GM18858 (cell line): ENCODE results near the gene PPAN.

Experiments
- ATAC-seq: cut with Tn5 transposase; IDR thresholded peaks from one replicate; pipeline ENCODE4 v1.9.1; 2021; ENCODE audit not compliant: unreplicated experiment

The PPAN gene

DNA sequence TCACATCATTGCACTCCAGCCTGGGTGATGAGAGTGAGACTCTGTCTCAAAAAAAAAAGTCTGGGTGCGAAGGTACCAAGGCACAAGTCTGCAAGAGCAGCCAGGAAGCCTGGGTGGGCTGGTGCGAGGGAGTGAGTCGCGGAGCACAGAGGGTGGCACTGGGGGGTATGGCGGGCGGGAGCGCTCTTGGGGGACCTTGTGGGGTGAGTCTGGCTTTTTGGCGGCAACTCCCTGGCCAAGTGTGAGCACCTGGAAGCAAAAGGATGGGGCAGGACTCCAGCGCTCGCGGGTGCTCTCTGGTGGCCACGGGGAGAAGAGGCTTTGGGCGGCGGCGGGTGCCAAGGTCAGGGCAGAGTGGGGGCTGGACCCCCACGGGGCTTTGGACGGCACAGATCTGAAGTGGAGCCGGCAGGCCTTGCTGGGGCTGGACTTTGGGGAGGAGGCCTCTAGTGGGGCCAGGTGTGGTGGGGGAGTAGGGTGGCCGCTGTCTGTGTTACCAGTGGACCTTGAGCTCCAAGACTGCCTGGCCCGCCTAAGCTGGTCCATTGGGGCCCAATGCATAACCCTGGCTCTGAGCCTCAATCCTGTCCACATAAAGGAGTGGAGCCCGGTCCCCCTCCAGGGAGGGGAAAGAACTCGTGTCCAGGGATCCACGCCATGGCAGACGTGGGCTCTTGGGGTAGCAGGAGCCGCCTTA is 6.9 kb downstream of the PPAN start:
- ATAC-seq: no peak

DNA sequence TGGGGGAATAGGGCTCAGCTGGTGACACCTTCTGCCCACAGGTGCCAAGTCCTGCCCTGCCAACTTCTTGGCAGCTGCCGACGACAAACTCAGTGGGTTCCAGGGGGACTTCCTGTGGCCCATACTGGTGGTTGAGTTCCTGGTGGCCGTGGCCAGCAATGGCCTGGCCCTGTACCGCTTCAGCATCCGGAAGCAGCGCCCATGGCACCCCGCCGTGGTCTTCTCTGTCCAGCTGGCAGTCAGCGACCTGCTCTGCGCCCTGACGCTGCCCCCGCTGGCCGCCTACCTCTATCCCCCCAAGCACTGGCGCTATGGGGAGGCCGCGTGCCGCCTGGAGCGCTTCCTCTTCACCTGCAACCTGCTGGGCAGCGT is 7.4 kb downstream of the PPAN start:
- no peak for ATAC-seq

GRCh38 chr19:10113964-10114650 is 7.9 kb downstream of the PPAN start:
- no peak for ATAC-seq

GRCh38 chr19:10114651-10115391 is 8.7 kb downstream of the PPAN start:
- ATAC-seq: no peak

DNA sequence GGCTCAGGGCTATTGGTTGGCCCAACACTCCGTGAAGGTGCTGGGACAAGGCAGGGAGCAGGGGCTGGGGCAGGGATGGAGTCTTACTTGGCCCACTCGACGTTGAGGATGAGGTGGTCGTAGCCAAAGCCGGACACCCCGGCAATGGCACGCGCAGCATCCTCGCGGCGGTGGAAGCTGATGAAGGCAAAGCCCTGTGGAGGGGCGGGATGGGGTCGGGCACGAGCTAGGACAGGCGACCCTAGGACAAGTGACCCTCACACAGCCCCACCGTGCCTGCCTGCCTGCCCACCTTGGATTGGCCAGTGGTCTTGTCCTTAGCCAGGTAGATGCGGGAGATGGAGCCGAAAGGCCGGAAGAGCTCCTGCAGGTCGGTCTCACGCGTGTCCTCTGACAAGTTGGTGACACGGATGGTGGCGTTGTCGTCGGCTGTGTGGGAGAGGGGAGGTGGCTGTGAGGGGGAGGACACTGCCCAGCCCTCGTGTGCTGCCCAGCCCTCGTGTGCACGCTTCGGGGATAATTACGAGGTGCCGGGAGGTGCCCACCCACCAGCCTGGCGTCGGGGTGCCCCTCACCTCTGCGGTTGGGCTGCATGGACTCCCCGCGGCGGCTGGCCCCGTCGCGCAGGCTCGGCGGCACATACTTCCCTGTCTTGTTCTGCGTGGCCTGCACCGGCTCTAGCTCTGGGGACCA is 9.4 kb downstream of the PPAN start:
- ATAC-seq: no peak

GRCh38 chr19:10116085-10116865 is 10.1 kb downstream of the PPAN start:
- ATAC-seq: no peak

GRCh38 chr19:10116866-10117616 is 10.9 kb downstream of the PPAN start:
- no peak for ATAC-seq

DNA sequence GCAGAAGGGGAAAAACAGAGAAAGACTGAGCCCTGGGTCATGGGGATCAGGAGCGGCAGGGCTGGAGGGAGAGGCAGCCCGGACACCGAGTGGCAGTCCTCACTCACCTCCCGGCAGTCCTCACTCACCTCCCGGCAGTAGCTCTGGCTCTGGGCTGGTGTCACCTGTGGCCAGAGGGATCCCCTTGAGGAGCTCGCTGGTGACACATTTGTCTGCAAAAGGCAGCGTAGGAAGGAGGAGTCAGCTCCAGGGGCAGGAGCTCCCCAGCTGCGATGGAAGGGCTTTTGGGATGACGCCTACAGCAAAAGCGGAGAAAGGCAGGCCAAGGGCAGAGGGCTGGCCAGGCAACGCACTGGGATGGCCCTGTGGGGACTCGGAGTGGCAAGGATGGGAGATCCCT is 12.8 kb downstream of the PPAN start:
- ATAC-seq: no peak

- ATAC-seq: no peak
These were observed 14.5 kb downstream of the PPAN start for GRCh38 chr19:10120538-10121189.

DNA sequence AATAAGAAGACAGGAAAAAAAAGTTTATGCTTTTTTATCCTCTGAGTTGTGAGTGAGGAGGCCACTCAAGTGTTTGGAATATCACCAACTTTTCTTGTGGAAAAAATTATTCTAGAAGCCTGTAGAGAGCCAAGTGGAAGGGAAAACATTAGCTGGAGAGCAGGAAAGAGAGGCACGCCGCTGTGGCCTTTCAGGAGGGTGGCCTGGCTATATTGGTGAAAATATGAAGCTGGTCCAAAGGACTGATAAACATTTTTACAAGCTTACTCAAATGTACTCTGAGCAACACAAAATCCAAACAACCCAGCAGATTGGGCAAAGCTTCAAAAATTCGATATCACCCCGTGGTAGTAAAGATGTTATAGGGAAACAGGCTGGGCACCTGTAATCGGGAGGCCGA is 15.9 kb downstream of the PPAN start:
- no peak for ATAC-seq

GRCh38 chr19:10124429-10124828 is 18.3 kb downstream of the PPAN start:
- no peak for ATAC-seq

GRCh38 chr19:10126213-10126639 is 20.1 kb downstream of the PPAN start:
- no peak for ATAC-seq

DNA sequence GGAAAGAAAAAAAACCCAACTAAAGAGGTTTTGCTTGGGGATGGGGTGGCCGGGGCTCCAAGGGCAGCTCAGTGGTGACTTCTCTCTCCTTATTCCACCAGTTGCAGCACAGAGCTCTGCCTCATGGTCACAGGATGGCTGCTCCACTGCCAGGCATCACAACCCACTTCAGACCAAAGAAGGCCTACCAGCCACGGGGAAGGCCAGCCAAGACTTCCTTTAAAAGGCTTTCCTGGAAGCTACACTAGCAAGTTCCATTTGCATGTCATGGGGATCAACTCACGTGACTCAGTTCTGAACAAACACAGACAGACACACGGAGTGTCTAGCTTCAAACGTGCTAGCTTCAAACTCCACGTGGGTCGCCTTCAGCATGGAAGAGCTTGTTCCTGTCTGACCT is 26.7 kb downstream of the PPAN start:
- no peak for ATAC-seq

DNA sequence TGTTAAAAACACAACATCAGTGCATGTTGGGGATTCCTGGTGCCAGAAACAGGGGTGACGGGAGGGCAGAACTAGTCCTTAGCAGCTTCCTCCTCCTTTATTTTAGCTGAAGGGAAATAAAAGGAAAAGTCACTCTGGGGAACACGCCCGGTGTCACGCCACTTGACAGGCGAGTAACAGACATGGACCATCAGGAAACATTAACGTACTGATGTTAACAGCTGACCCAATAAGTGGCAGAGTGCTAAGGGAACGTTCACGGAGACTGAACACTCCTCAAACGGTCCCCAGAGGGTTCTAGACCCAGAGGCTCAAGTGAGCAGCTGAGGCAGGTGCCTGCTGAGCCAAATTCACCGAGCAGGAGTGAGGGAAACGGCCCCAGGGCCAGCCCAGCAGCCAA is 27.4 kb downstream of the PPAN start:
- ATAC-seq: no peak

- ATAC-seq: no peak
These were observed 27.9 kb downstream of the PPAN start for GRCh38 chr19:10134040-10134439.

- ATAC-seq: no peak
These were observed 29.6 kb downstream of the PPAN start for GRCh38 chr19:10135551-10136334.

DNA sequence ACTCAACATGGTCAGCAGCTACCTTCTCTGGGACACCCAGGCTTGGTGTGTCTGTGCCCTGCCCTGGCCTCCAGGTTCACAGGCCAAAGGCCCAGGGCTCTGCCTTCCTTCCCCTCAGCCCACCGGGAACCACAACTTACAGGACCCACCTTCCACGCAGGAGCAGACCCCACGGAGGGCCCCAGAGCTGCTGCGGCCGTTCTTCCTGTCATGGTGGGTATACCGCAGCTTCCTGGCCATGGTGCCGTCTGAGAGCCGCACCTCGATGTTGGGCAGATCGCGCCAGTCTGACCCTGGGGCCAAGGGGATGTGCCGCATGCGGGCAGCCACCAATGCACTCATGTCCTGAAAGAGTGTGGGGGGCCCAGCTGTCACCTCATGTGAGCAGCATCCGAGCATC is 30.8 kb downstream of the PPAN start:
- no peak for ATAC-seq

DNA sequence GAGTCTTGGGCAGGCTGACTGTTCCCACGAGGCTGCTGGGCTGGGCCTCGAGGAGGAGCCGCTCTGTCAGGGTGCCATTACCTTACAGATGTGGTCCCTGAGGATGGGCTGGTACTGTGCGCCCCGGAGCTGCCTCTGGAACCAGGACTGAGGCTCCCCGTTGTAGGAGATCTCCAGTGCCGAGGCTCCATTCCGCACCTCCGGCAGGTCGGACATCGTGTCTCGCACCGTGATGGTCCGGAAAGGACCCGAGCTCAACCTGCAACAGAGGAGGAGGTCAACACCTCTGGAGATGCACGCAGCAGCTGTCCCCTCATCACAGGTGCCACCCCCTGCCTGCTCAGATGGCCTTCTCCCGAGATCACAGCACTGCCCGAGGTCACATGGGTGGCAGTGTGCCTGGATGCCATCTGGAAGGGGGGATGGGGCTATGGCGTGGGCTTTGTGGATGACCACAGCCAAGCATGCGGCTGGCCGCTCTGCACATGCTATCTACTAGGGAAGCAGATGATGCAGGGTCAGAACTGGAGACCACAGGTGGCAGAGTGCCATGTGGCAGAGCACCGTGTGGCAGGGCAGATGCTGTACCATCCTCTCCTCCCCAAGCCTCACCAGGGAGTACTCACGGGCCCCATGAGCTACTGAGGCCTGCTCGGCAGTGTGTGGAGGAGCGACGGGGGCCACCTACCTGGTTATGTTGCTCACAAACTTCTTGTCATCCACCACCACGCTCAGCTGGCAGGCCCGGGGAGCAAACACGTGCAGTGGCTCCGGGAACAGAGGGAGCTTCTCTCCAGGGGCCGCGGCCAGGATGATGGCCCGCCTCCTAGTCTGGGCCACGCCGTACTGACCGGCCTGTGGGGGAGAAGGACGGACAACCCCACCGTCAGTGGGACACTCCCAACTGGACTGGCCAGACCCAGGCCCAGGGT is 31.9 kb downstream of the PPAN start:
- ATAC-seq: no peak
